GM12891 (cell line): ENCODE results near the gene HEY2.

Source experiments
- POLR2A ChIP-seq: IDR thresholded peaks from 2 replicates; pipeline ENCODE4 v1.6.1; 2011; ENCODE audit warnings: low read depth, low read length, control low read depth
- TAF1 ChIP-seq: IDR thresholded peaks from 2 replicates; pipeline ENCODE4 v1.6.1; 2011; ENCODE audit warnings: low read depth, low read length, control low read depth

DNA sequence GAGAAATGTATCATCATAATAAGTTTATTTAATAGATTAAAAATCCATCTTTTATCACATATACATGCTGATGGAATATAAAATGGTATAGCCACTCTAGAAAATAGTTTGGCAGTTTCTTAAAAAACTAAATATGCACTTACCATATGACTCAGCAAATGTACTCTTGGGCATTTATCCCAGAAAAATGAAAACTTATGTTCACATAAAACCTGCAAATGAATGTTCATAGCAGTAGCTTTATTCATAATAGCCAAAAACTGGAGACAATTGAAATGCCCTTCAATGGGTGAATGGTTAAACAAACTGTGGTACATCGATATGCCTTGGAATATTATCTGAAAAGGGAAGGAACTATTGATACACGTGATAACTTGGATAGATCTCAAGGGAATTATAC lies 34.9 kb downstream of the HEY2 start:
- no peak for TF ChIP-seq TAF1
- TF ChIP-seq POLR2A = no peak
